SW480 (cell line): ENCODE results near the gene LAIR2.
"Not testable (repeated sequence)": the region's sequence is repeated elsewhere in the genome, so short reads cannot be mapped to it uniquely, and the experiment has no call there.

Source experiments
- DNase-seq: peaks from one replicate; pipeline ENCODE4 v3.0.0-alpha.2; 2016; ENCODE audit warnings: low spot score

The LAIR2 gene

GRCh38 chr19:54464630-54465425, 37.8 kb upstream of the LAIR2 start:
- peak; percentile 98 for DNase-seq

- no peak for DNase-seq
These were observed 37.1 kb upstream of the LAIR2 start for GRCh38 chr19:54465426-54466109.

GRCh38 chr19:54466110-54466480, 36.5 kb upstream of the LAIR2 start:
- not testable (repeated sequence) for DNase-seq

DNA sequence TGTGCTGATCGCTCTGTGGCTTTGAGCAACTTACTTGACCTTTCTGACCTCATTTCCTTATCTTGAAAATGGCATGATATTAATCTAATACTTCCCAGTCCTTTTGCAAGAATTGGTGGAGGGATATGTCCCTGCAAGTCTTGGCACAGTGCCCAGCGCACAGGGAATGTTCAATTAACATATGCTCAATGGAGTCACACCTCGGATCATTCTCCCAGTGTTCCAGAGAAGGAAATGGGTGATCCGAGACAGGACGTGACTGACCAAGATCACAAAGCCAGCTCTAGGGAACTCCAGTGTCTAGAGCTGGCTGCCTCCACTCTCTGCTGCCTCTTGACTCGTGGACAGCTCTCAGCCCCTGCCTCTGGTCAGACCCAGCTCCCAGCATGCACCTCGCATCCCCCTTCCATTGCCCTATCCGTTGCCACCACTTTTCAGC, 33.1 kb upstream of the LAIR2 start:
- no peak for DNase-seq

GRCh38 chr19:54470276-54470887, 32.2 kb upstream of the LAIR2 start:
- no peak for DNase-seq

- peak; percentile 54 for DNase-seq
These were observed 31.4 kb upstream of the LAIR2 start for GRCh38 chr19:54470991-54471782.

GRCh38 chr19:54473071-54473891, 29.4 kb upstream of the LAIR2 start, which contains the start of gene CDC42EP5:
Gene CDC42EP5 (minus strand): TSS chr19:54473296. CDS start chr19:54465547, 7,749 bp downstream.
- peak; percentile 36 for DNase-seq

GRCh38 chr19:54473892-54474372, 28.7 kb upstream of the LAIR2 start:
- DNase-seq = no peak

DNA sequence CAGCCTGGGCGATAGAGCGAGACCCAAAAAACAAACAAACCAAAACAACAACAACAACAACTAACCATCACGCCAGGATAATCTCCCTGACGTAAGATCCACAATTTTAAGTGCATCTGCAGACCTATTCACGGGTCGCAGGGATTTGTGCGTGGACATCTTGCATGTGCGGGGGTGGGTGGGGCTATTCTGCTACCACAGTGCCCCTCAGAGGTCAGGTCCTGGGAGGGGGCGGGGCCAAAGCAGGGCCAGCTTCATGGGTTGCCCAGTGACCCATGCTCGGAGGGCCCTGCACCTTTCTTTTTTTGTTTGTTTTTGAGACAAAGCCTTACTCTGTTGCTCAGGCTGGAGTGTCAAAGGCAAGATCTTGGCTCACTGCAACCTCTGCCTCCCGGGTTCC, 26.9 kb upstream of the LAIR2 start:
- no peak for DNase-seq

DNA sequence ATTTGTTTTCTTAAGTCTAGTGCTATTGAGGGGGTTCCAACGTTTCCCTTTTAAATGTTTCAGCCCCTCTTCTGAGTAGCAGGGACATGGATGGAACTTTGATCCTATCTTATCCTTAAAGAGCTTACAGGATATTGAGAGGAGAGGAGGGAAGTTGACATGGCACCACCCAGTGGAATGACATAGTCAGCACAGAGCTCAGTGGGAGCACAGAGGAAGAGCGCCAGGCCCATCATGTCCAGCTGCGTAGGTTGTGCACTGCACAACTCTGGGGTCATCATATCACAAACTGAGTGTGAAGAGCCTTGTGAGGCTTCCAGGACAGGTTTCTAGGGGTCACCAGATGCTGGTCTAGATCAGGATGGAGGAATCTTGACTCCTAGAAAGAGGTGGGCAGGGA, 25.0 kb upstream of the LAIR2 start:
- peak; percentile 33 for DNase-seq

DNA sequence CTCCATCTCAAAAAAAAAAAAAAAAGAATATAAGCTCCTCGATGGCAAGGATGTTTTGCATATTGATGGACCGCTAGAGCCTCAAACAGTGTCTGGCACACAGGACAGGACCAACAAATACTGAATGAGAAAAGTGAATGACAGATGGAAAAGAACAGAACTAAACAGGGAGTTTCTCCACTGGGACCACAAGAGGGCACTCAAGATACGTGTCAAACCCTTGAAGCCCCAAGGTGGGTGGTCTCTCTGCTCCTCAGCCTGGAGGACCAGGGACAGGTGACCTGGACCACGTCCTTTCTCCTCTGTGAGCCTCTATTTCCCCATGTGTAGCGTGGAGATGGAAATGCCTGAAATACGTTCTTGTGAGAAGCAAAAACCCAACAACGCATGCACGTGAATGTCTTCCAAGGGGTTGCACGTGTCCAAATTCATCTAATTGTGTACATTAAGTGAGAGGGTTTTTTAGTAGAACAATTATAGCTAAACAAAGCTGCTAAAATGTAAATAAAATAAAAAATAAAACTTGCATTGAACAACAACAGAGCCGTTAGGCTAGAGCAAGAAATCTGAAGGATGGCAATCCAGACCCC, 23.9 kb upstream of the LAIR2 start:
- peak; percentile 59 for DNase-seq

DNA sequence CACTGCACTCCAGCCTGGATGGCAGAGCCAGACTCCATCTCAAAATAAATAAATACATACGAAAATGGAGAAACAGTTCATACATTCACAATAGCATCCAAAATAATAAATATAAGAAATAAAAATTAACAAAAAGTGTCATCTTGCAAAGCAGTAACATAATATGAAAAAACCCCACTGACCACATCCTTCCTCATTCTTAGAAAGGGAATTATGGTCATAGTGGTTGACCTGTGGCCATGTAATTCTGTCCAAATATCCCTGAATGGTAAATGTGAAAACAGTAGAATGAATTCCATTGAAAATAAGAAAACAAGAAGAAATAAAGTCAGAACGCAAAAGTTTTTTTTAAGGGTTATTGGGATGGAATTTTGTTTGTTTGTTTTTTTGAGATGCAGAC, 22.6 kb upstream of the LAIR2 start:
- DNase-seq = no peak

GRCh38 chr19:54481326-54481930, 21.2 kb upstream of the LAIR2 start:
- DNase-seq = peak; percentile 66

GRCh38 chr19:54482889-54483288, 19.7 kb upstream of the LAIR2 start:
- DNase-seq = no peak

DNA sequence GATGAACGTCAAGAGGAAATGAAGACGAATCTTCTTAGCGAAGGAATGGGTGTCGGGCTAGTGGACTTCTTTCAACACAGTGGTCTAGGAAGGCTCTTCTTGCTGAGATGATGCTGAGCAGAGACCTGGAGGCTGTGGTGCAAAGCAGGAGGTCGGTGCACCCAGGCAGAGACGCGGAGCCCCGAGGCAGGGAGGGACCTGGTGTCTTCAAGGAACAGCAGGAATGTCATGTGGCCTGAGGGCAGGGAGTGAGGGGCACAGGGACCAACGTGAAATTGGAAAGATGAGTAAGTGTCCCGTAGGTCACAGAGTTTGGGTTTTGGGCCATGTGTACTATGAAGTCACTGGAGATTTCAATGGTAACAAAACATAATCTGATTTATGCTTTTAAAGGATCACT, 18.2 kb upstream of the LAIR2 start:
- no peak for DNase-seq

DNA sequence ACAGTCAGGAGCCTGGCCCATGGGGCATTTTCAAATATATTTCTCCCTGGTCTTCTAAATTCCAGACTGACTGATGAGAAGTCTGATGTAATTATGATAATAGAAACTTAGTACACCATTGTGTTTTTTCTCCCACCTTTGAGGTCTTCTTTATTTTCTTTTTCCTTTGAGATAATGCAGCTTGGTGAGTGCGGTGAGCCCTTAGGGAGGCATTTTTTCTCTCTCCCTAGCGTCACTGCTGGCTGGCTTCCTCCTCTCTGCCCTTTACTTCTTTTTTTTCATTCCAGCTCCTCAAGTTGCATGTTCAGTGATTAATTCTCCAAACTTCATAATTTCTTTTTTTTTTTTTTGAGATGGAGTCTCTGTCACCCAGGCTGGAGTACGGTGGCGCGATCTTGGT, 16.8 kb upstream of the LAIR2 start:
- DNase-seq = no peak

GRCh38 chr19:54489341-54489740, 13.3 kb upstream of the LAIR2 start:
- DNase-seq = no peak

DNA sequence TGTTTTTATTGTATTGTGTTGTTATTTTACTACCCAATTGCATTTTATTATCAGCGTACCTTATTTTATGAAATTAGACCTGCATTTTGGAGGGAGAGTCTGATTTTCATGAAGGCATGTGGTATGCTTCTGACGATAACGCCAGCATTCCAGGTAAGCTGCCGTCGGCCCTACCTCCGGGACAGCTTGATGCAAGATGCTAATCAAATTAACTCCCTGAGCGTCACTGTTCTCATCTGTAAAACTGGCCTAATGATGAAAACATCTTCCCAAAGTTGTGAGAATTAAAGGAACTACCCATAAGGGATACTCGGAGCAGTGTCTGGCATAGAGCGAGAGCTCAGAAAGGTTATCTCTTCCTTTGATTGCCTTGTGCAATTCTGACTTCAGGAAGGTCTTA, 12.9 kb upstream of the LAIR2 start:
- DNase-seq = no peak

DNA sequence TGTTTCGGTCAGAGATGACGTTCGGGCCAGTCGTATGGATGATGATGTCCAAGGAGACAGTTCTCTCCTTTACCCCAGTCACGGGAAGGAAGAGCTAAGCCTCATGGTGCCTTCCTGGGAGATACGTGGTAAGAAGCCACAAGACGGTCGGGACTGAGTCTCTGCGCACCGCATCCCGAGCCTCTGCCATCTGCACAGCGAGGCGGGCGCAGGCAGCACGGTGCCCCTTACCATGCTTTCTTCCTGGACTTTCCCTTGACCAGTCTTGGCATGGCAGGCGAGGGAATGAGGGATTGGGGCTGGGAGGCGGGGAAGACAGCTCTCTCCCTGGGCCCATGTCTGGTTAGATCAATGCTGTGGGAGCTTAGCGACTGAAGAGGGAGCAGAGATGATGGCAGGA, 10.1 kb upstream of the LAIR2 start:
- DNase-seq = no peak

- not testable (repeated sequence) for DNase-seq
These were observed 9.6 kb upstream of the LAIR2 start for GRCh38 chr19:54493056-54493455.
